MM.1S (cell line): Measurements from ENCODE around the gene ARHGEF26.

Experiments
- CTCF ChIP-seq: fragments of 300-600 bp; sonication (generic); IDR thresholded peaks from 2 replicates; pipeline ENCODE4 v1.5.1; 2016; ENCODE audit warnings: antibody characterized with exemption, low read length, mixed read lengths
- EZH2 ChIP-seq: fragments of 300-600 bp; sonication (generic); optimal IDR thresholded peaks from 2 replicates; pipeline ENCODE3; 2017; ENCODE audit warnings: low read depth, mild to moderate bottlenecking, antibody characterized with exemption, low read length, mixed read lengths
- EZH2phosphoT487 ChIP-seq: fragments of 300-600 bp; sonication (generic); IDR thresholded peaks from 2 replicates; pipeline ENCODE4 v1.6.1; 2018; ENCODE audit warnings: antibody characterized with exemption, low read length

- TF ChIP-seq CTCF, result no peak
- TF ChIP-seq EZH2, result no peak
- TF ChIP-seq EZH2phosphoT487, result no peak
These were observed 183.1 kb downstream of the ARHGEF26 start for GRCh38 chr3:154304116-154304786.
